PC-9 (cell line): Measurements from ENCODE around the gene DSN1. TPM values are rescaled to one million over a fixed set of nuclear protein-coding genes. Genes with fewer than 3 reads are reported as not detected.

Source experiments
- BruUV-seq: library from RNA; stranded (reverse); fragments of 400-500 nt; replicated peaks from 2 replicates; lab custom pipeline; 2021; lab: Mats Ljungman, UMichigan
- CTCF ChIA-PET: fragments of 300-600 bp; sonication (Branson Sonifier 250); formaldehyde crosslinking; loops from one replicate; lab custom pipeline; 2022; ENCODE audit warnings: antibody characterized with exemption; lab: Charles Lee
- POLR2A ChIA-PET: fragments of 300-600 bp; sonication (Branson Sonifier 250); formaldehyde crosslinking; loops from one replicate; lab custom pipeline; 2022; ENCODE audit warnings: antibody characterized with exemption; ENCODE audit not compliant: unreplicated experiment; lab: Charles Lee
- DNase-seq, 2 experiments: peaks; one replicate each; pipeline versions ENCODE4 v3.0.0 to v3.0.0-alpha.2; 2015 to 2022; ENCODE audit warnings: mixed read lengths in 1 of 2
- H2AFZ ChIP-seq: fragments of 200-600 bp; sonication (generic); 2 replicates; pipeline ENCODE4 v1.8.1; 2017; ENCODE audit warnings: antibody characterized with exemption
- H3F3A ChIP-seq: fragments of 200-600 bp; sonication (generic); 2 replicates; pipeline ENCODE4 v1.8.1; 2017; ENCODE audit warnings: antibody characterized with exemption, mild to moderate bottlenecking, low read depth; ENCODE audit not compliant: insufficient read depth
- H3K27ac ChIP-seq: fragments of 200-600 bp; sonication (generic); 2 replicates; pipeline ENCODE4 v1.6.1; 2016; ENCODE audit warnings: mixed run types
- H3K27me3 ChIP-seq: fragments of 200-600 bp; sonication (generic); 2 replicates; pipeline ENCODE4 v1.6.1; 2016; ENCODE audit warnings: low read depth, mixed run types; ENCODE audit not compliant: insufficient read depth
- H3K36me3 ChIP-seq: fragments of 200-600 bp; sonication (generic); 2 replicates; pipeline ENCODE4 v1.6.1; 2016; ENCODE audit warnings: low read depth, mixed run types
- H3K4me1 ChIP-seq: fragments of 200-600 bp; sonication (generic); replicated peaks from 2 replicates; pipeline ENCODE4 v1.6.1; 2016; ENCODE audit warnings: mixed run types; ENCODE audit not compliant: insufficient read depth
- H3K4me2 ChIP-seq: fragments of 200-600 bp; sonication (generic); 2 replicates; pipeline ENCODE4 v1.6.1; 2017; ENCODE audit warnings: mixed run types
- H3K4me3 ChIP-seq: fragments of 200-600 bp; sonication (generic); 2 replicates; pipeline ENCODE4 v1.6.1; 2016; ENCODE audit warnings: mixed run types
- H3K79me2 ChIP-seq: fragments of 200-600 bp; sonication (generic); 2 replicates; pipeline ENCODE4 v1.6.1; 2017; ENCODE audit warnings: low read depth, mixed run types
- H3K9me2 ChIP-seq: fragments of 200-600 bp; sonication (generic); 2 replicates; pipeline ENCODE4 v1.8.1; 2017; ENCODE audit warnings: mild to moderate bottlenecking; ENCODE audit not compliant: insufficient read depth
- H3K9me3 ChIP-seq: fragments of 200-600 bp; sonication (generic); 2 replicates; pipeline ENCODE4 v1.8.1; 2016; ENCODE audit warnings: low read depth; ENCODE audit not compliant: insufficient read depth
- H4K20me1 ChIP-seq: fragments of 200-600 bp; sonication (generic); 2 replicates; pipeline ENCODE4 v1.8.1; 2017; ENCODE audit not compliant: insufficient read depth
- CTCF ChIP-seq: fragments of 200-600 bp; sonication (generic); conservative IDR thresholded peaks from 2 replicates; pipeline ENCODE4 v1.6.1; 2017; ENCODE audit warnings: mixed run types, antibody characterized with exemption, mild to moderate bottlenecking, moderate library complexity
- EZH2 ChIP-seq: fragments of 200-600 bp; sonication (generic); IDR thresholded peaks from 2 replicates; pipeline ENCODE4 v1.8.0; 2017; ENCODE audit warnings: antibody characterized with exemption, low read depth
- intact Hi-C: fragments of 100-400 bp; cut with micrococcal nuclease; formaldehyde crosslinking; loops from one replicate; pipeline ENCODE4 v1.10.0; 2022; ENCODE audit not compliant: unreplicated experiment
- total RNA-seq: library from RNA; stranded (reverse); gene quantifications from 2 replicates; pipeline ENCODE4 v1.2.3, GENCODE V29; 2021

The DSN1 gene
- total RNA-seq, 1 experiment from 2014 or later: 32.4 TPM

DNA sequence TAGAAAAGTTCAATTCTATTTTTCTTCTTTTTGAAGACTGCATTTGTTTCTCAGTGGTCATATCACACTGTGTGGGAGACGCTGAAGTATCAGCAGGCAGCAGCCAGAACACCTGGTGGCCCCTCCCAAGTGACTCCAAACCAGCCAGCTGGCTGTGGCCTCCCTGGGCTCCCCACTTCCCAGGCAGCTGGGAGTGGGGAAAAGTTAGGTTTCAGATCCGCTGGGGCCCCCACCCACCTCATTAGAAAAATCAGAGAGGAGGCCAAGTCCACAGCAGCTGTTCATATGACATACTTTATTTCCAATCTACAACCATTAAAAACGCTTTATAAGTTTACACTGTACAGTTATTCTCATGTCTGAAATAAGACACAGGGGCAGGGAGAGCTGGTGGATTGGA, 3.6 kb upstream of the DSN1 start:
- H3K9me3 ChIP-seq: no peaks in the 10 kb centered on the region
- no peak overlapping the region for H2AFZ ChIP-seq
- H4K20me1 ChIP-seq: no peaks in the 10 kb centered on the region
- no peak overlapping the region for H3K27ac ChIP-seq
- H3K36me3 ChIP-seq: no peaks in the 10 kb centered on the region
- H3F3A ChIP-seq: peaks cover 3% of the 10 kb centered on the region; the same call in 1 of the 2 replicates
- no peak for DNase-seq
- BruUV-seq: no TSS peak
- POLR2A ChIA-PET: no interaction called here
- no peak overlapping the region for H3K4me3 ChIP-seq
- H3K79me2 ChIP-seq: peaks cover 11% of the 10 kb centered on the region
- intact Hi-C loops: no loop called here
- no peak overlapping the region for H3K4me2 ChIP-seq
- CTCF ChIA-PET: no interaction called here
- H3K9me2 ChIP-seq: no peaks in the 10 kb centered on the region
- H3K4me1 ChIP-seq: peaks cover 7% of the 10 kb centered on the region
- H3K27me3 ChIP-seq: no peaks in the 10 kb centered on the region
- TF ChIP-seq EZH2: no peak

DNA sequence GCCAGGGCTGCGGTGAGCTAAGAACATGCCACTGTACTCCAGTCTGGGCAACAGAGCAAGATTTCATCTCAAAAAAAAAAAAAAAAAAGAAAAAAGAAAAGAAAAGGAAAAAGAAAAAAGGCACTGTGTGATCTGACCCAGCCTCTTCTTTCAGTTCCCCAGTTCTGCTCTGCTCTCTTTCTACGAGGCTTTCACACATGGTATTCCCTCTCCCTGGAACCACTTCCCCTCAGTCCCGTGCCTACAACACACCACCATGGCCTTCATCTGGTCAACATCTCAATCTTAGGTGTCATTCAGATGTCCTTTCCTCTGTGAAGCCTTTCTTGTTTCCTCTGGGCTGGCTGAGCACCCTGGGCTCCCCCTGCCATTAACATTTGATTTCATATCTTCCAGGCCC, 2.3 kb upstream of the DSN1 start:
- no peak overlapping the region for H3K4me3 ChIP-seq
- H3K27ac ChIP-seq: no peak overlapping the region
- H3K9me2 ChIP-seq: no peaks in the 10 kb centered on the region
- no peak overlapping the region for H2AFZ ChIP-seq
- no peaks in the 10 kb centered on the region for H3K27me3 ChIP-seq
- H3K4me1 ChIP-seq: peaks cover 7% of the 10 kb centered on the region
- peaks cover 3% of the 10 kb centered on the region; the same call in 1 of the 2 replicates for H3F3A ChIP-seq
- no peak for TF ChIP-seq CTCF
- TF ChIP-seq EZH2: no peak
- H3K4me2 ChIP-seq: no peak overlapping the region
- H3K9me3 ChIP-seq: no peaks in the 10 kb centered on the region
- H3K79me2 ChIP-seq: peaks cover 18% of the 10 kb centered on the region
- no peaks in the 10 kb centered on the region for H3K36me3 ChIP-seq
- H4K20me1 ChIP-seq: no peaks in the 10 kb centered on the region
- BruUV-seq: no TSS peak
- no peak for DNase-seq
- POLR2A ChIA-PET: no interaction called here
- intact Hi-C loops: loop anchor here (2.0 kb wide), 1 partner anchor 37 kb away; no protein-coding TSS in a partner anchor
- CTCF ChIA-PET: interaction anchor here (0.7 kb wide), 1 partner anchor 606 kb away, joined by 4 read pairs; no protein-coding TSS in a partner anchor

DNA sequence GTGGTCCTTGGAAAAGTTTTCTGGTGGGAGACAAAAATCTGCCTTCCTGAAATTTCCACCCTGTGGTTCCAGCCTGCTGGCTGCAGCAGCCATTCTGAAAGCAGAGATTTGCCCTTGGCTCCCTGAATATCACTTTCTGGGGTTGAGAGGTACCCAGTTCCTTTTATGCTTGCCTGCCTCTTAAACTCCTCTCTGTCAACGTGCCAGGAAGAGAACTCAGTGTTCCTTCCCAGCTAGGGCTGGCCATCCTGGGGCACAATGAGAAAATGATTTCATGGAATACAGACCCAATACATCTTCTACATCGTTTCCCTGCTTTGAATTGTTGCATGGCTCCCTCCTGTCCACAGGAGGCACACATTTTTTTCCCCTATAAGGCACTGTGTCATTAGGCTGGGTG, 1.6 kb upstream of the DSN1 start:
- Histone ChIP-seq H3K27ac (no peak overlapping the region), H3K4me3 (no peak overlapping the region), H3K9me2 (no peaks in the 10 kb centered on the region), H3K79me2 (peaks cover 18% of the 10 kb centered on the region), H2AFZ (no peak overlapping the region), H3K9me3 (no peaks in the 10 kb centered on the region), H3K4me2 (no peak overlapping the region), H3K4me1 (peaks cover 7% of the 10 kb centered on the region), H3F3A (peaks cover 3% of the 10 kb centered on the region; the same call in 1 of the 2 replicates), H4K20me1 (no peaks in the 10 kb centered on the region), H3K36me3 (no peaks in the 10 kb centered on the region), H3K27me3 (no peaks in the 10 kb centered on the region)
- DNase-seq: no peak
- ChIA-PET POLR2A (no interaction called here), CTCF (no interaction called here)
- TF ChIP-seq EZH2: no peak
- TF ChIP-seq CTCF: no peak
- intact Hi-C loops: loop anchor here (2.0 kb wide), 1 partner anchor 38 kb away; no protein-coding TSS in a partner anchor
- no TSS peak for BruUV-seq
